ENCODE measurements around the gene DPH6.
"Not testable (repeated sequence)": the region's sequence is repeated elsewhere in the genome, so short reads cannot be mapped to it uniquely, and the experiment has no call there.

Gene DPH6

DNA sequence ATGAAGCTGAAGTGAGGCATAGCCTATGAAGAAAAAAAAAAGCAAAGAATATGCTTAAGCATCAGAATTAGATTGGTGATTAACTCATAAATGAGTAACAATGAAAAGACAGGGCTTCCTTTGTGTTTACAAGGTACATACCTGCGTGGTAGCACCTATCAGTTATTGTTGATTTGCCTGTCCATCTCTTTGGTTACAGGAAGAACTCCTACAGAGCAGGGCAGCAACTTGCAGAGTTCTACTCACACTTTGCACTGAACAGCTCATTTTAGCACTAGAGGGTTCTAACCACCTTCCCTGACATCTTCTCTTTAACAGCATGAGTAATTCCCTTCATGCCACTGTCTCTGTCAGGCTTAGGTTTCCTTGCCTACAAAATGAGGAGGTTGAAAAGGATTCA, 166.0 kb downstream of the DPH6 start:
- no peak for TF ChIP-seq ZFX (IDR thresholded peaks at IDR 0.05)
- TF ChIP-seq, protein P1, sequence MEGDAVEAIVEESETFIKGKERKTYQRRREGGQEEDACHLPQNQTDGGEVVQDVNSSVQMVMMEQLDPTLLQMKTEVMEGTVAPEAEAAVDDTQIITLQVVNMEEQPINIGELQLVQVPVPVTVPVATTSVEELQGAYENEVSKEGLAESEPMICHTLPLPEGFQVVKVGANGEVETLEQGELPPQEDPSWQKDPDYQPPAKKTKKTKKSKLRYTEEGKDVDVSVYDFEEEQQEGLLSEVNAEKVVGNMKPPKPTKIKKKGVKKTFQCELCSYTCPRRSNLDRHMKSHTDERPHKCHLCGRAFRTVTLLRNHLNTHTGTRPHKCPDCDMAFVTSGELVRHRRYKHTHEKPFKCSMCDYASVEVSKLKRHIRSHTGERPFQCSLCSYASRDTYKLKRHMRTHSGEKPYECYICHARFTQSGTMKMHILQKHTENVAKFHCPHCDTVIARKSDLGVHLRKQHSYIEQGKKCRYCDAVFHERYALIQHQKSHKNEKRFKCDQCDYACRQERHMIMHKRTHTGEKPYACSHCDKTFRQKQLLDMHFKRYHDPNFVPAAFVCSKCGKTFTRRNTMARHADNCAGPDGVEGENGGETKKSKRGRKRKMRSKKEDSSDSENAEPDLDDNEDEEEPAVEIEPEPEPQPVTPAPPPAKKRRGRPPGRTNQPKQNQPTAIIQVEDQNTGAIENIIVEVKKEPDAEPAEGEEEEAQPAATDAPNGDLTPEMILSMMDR (conservative IDR thresholded peaks at IDR 0.05): no peak

DNA sequence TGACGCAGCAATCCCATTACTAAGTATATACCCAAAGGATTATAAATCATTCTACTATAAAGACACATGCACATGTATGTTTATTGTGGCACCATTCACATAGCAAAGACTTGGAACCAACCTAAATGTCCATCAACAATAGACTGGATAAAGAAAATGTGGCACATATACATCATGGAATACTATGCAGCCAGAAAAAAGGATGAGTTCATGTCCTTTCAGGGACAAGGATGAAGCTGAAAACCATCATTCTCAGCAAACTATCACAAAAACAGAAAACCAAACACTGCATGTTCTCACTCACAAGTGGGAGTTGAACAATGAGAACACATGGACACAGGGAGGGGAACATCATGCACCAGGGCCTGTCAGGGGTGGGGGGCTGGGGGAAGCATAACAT, 167.5 kb downstream of the DPH6 start:
- H3K27ac ChIP-seq: not testable (repeated sequence)

More for the DNA sequence above, 166.0 kb downstream of the DPH6 start:
- no peak overlapping the region for H3K27ac ChIP-seq

DNA sequence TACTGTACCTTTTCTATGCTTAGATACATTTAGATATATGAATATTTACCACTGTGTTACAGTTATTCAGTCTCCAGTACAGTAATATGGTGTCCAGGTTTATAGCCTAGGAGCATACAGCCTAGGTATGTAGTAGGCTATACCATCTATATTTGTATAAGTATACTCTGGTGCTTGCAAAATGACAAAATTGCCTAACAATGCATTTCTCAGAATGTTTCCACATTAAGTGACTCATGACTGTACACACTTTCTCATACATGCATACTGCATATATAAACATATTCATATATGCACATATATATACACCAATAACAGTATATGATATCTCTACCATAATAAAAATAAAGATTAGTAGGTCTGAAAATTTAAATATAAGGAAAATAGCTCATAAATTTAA, 169.3 kb downstream of the DPH6 start:
- no peak overlapping the region for H3K27ac ChIP-seq
- no peak for TF ChIP-seq ZFX (IDR thresholded peaks at IDR 0.05)
- TF ChIP-seq, protein P1 (conservative IDR thresholded peaks at IDR 0.05): no peak

DNA sequence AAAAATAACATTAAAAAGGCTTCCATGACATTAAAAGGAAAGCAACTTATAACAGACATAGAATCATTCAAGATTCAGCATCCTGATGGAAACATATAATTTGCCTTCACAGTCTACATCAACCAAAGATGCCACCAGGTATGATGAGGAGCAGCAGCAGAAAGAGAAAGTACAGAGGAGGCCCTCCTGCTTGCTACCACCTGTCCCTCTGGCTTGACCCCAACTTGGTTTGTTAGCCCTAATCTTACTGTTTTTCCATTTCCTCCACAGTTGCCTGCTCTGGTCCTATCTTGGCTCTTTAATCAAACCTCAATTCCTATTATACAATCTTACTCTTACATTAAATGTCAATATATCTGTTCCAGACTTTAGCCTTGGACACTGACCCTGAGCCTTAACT, 171.3 kb downstream of the DPH6 start:
- TF ChIP-seq, protein P1 (conservative IDR thresholded peaks at IDR 0.05): no peak
- no peak overlapping the region for H3K27ac ChIP-seq

DNA sequence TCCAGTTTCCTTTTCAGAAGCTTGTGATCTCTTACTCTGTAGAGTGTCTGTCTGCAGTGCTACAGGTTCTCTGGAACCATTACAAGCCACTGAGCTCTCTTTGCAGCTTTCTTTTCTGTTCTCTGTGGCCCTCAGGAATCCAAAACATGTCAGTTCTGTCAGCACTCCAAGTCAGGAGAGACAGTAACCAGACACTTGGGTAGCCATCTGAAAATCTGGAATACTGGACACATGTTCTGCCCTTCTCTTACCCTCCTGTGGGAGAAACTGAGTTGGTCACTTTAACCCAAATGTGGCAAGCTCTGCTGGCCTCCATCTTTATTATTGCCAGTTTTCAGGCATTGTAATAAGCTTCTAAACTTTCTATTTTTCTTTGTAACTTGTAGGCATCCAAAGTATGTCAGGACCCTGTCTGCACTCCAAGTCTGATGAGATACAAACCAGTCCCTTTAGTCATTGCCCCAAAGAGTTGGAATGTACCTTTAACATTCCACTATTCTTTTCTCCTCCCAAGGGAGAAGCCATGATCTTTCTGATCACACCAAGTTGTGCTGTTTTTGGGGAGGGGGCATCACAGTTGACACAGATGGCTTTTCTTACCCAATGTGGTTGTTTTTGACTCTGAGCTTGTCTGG, 183.7 kb downstream of the DPH6 start:
- TF ChIP-seq, protein P1 (conservative IDR thresholded peaks at IDR 0.05): no peak
- TF ChIP-seq ZFX (IDR thresholded peaks at IDR 0.05): no peak
- H3K27ac ChIP-seq: no peak overlapping the region

DNA sequence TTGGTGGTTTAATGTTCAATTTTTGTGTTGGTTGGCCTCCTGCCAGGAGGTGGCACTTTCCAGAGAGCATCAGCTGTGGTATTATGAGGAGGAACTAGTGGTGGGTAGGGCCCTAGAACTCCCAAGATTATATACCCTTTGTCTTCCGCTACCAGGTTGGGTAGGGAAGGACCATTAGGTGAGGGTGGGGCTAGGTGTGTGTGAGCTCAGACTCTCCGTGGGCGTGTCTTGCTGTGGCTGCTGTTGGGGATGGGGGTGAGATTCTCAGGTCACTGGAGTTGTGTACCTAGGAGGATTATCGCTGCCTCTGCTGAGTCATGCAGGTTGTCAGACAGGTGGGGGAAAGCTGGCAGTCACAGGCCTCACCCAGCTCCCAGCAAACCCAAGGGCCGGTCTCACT, 187.1 kb downstream of the DPH6 start:
- no peak overlapping the region for H3K27ac ChIP-seq
- no peak for TF ChIP-seq ZFX (IDR thresholded peaks at IDR 0.05)
- TF ChIP-seq, protein P1 (conservative IDR thresholded peaks at IDR 0.05): no peak

DNA sequence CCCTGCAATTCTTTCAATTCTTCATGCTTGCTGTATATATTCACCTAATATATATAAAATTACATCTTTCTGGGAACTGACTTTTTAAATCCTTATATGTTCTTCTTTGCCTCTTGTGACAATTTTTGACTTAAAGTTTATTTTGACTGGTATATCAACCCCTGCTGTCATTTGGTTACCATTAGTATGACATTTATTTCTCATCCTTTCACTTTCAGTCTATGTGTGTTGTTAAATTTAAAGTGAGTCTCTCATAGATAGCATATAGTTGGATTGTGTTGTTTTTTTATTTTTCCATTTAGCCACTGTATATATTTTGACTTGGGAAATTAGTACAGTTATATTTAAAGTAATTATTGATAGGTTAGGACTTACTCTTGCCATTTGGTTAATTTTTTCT, 194.9 kb downstream of the DPH6 start:
- H3K27ac ChIP-seq: no peak overlapping the region
- TF ChIP-seq, protein P1 (conservative IDR thresholded peaks at IDR 0.05): no peak
- no peak for TF ChIP-seq ZFX (IDR thresholded peaks at IDR 0.05)

DNA sequence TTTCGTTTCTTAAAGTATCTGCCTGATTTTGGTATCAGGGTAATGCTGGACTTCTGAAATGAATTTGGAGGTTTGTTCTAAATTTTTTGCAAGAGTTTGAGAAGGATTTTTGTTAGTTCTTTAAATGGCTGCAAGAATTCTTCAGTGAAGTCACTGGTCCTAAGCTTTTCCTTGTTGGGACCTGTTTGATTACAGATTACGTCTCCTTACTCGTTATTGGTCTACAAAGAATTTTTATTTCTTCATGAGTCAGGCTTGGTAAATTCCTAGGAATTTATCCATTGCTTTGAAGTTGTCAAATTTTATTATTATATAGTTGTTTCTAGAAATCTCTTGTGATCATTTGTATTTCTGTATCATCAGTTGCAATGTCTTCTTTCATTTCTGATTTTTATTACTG, 196.0 kb downstream of the DPH6 start:
- no peak overlapping the region for H3K27ac ChIP-seq
- no peak for TF ChIP-seq ZFX (IDR thresholded peaks at IDR 0.05)
- TF ChIP-seq, protein P1 (conservative IDR thresholded peaks at IDR 0.05): no peak
